ENCODE measurements around the gene SRSF1.

The SRSF1 gene

GRCh38 chr17:58006560-58006923, 504 bp downstream of the SRSF1 start:
- H3K4me3 ChIP-seq (ENCODE audit: low read length) = peak overlapping the region; percentile 91
- peaks cover 10% of the 10 kb centered on the region for H3K36me3 ChIP-seq (ENCODE audit: control insufficient read depth, insufficient read depth, low read length)
- H3K27me3 ChIP-seq (ENCODE audit: control insufficient read depth, insufficient read depth, low read length) = no peaks in the 10 kb centered on the region
- H3K27ac ChIP-seq (ENCODE audit: low read depth, low read length) = peak overlapping the region; percentile 98
- H3K9ac ChIP-seq (ENCODE audit: low read length) = peak overlapping the region; percentile 100
- peaks cover 24% of the 10 kb centered on the region for H3K4me1 ChIP-seq (ENCODE audit: control insufficient read depth, insufficient read depth, low read length)

GRCh38 chr17:58005728-58006559, 1.1 kb downstream of the SRSF1 start:
- Histone ChIP-seq H3K27ac (ENCODE audit: low read depth, low read length) (peak overlapping the region; percentile 98), H3K4me1 (ENCODE audit: control insufficient read depth, insufficient read depth, low read length) (peaks cover 24% of the 10 kb centered on the region), H3K36me3 (ENCODE audit: control insufficient read depth, insufficient read depth, low read length) (peaks cover 10% of the 10 kb centered on the region), H3K27me3 (ENCODE audit: control insufficient read depth, insufficient read depth, low read length) (no peaks in the 10 kb centered on the region), H3K9ac (ENCODE audit: low read length) (peak overlapping the region; percentile 100), H3K4me3 (ENCODE audit: low read length) (peak overlapping the region; percentile 91)

- Histone ChIP-seq H3K36me3 (ENCODE audit: control insufficient read depth, insufficient read depth, low read length) (peaks cover 10% of the 10 kb centered on the region), H3K4me1 (ENCODE audit: control insufficient read depth, insufficient read depth, low read length) (peaks cover 24% of the 10 kb centered on the region), H3K4me3 (ENCODE audit: low read length) (peak overlapping the region; percentile 91)
Measured at GRCh38 chr17:58005031-58005727, 1.9 kb downstream of the SRSF1 start.

GRCh38 chr17:58004060-58004459, 3.0 kb downstream of the SRSF1 start:
- Histone ChIP-seq H3K9ac (ENCODE audit: low read length) (no peak overlapping the region), H3K36me3 (ENCODE audit: control insufficient read depth, insufficient read depth, low read length) (peaks cover 10% of the 10 kb centered on the region), H3K27ac (ENCODE audit: low read depth, low read length) (no peak overlapping the region), H3K4me1 (ENCODE audit: control insufficient read depth, insufficient read depth, low read length) (peaks cover 24% of the 10 kb centered on the region), H3K27me3 (ENCODE audit: control insufficient read depth, insufficient read depth, low read length) (no peaks in the 10 kb centered on the region), H3K4me3 (ENCODE audit: low read length) (no peak overlapping the region)

More at GRCh38 chr17:58005031-58005727, 1.9 kb downstream of the SRSF1 start:
- H3K27ac ChIP-seq (ENCODE audit: low read depth, low read length) = peak overlapping the region; percentile 98
- no peaks in the 10 kb centered on the region for H3K27me3 ChIP-seq (ENCODE audit: control insufficient read depth, insufficient read depth, low read length)
- peak overlapping the region; percentile 34 for H3K9ac ChIP-seq (ENCODE audit: low read length)

GRCh38 chr17:58002973-58003372, 4.1 kb downstream of the SRSF1 start:
- Histone ChIP-seq H3K4me3 (ENCODE audit: low read length) (no peak overlapping the region), H3K9ac (ENCODE audit: low read length) (no peak overlapping the region), H3K36me3 (ENCODE audit: control insufficient read depth, insufficient read depth, low read length) (peaks cover 10% of the 10 kb centered on the region), H3K27me3 (ENCODE audit: control insufficient read depth, insufficient read depth, low read length) (no peaks in the 10 kb centered on the region), H3K27ac (ENCODE audit: low read depth, low read length) (no peak overlapping the region), H3K4me1 (ENCODE audit: control insufficient read depth, insufficient read depth, low read length) (peaks cover 24% of the 10 kb centered on the region)

- peaks cover 24% of the 10 kb centered on the region for H3K4me1 ChIP-seq (ENCODE audit: control insufficient read depth, insufficient read depth, low read length)
- H3K27ac ChIP-seq (ENCODE audit: low read depth, low read length) = no peak overlapping the region
- H3K4me3 ChIP-seq (ENCODE audit: low read length) = no peak overlapping the region
- H3K36me3 ChIP-seq (ENCODE audit: control insufficient read depth, insufficient read depth, low read length) = peaks cover 10% of the 10 kb centered on the region
- no peak overlapping the region for H3K9ac ChIP-seq (ENCODE audit: low read length)
- H3K27me3 ChIP-seq (ENCODE audit: control insufficient read depth, insufficient read depth, low read length) = no peaks in the 10 kb centered on the region
Measured at GRCh38 chr17:58002154-58002948, 4.7 kb downstream of the SRSF1 start.

GRCh38 chr17:58001461-58002124, 5.5 kb downstream of the SRSF1 start:
- Histone ChIP-seq H3K36me3 (ENCODE audit: control insufficient read depth, insufficient read depth, low read length) (peaks cover 7% of the 10 kb centered on the region), H3K4me1 (ENCODE audit: control insufficient read depth, insufficient read depth, low read length) (peaks cover 24% of the 10 kb centered on the region), H3K9ac (ENCODE audit: low read length) (no peak overlapping the region), H3K27me3 (ENCODE audit: control insufficient read depth, insufficient read depth, low read length) (no peaks in the 10 kb centered on the region), H3K27ac (ENCODE audit: low read depth, low read length) (no peak overlapping the region), H3K4me3 (ENCODE audit: low read length) (no peak overlapping the region)

GRCh38 chr17:57999496-58000017, 7.5 kb downstream of the SRSF1 start:
- Histone ChIP-seq H3K27ac (ENCODE audit: low read depth, low read length) (no peak overlapping the region), H3K27me3 (ENCODE audit: control insufficient read depth, insufficient read depth, low read length) (no peaks in the 10 kb centered on the region), H3K9ac (ENCODE audit: low read length) (no peak overlapping the region), H3K4me3 (ENCODE audit: low read length) (no peak overlapping the region), H3K36me3 (ENCODE audit: control insufficient read depth, insufficient read depth, low read length) (peaks cover 4% of the 10 kb centered on the region), H3K4me1 (ENCODE audit: control insufficient read depth, insufficient read depth, low read length) (peaks cover 17% of the 10 kb centered on the region)

- Histone ChIP-seq H3K4me3 (ENCODE audit: low read length) (no peak overlapping the region), H3K36me3 (ENCODE audit: control insufficient read depth, insufficient read depth, low read length) (no peaks in the 10 kb centered on the region), H3K27me3 (ENCODE audit: control insufficient read depth, insufficient read depth, low read length) (no peaks in the 10 kb centered on the region), H3K4me1 (ENCODE audit: control insufficient read depth, insufficient read depth, low read length) (peaks cover 16% of the 10 kb centered on the region), H3K9ac (ENCODE audit: low read length) (no peak overlapping the region), H3K27ac (ENCODE audit: low read depth, low read length) (no peak overlapping the region)
Measured at GRCh38 chr17:57999010-57999495, 8.0 kb downstream of the SRSF1 start.

GRCh38 chr17:57997085-57997809, 9.8 kb downstream of the SRSF1 start:
- no peaks in the 10 kb centered on the region for H3K27me3 ChIP-seq (ENCODE audit: control insufficient read depth, insufficient read depth, low read length)
- no peak overlapping the region for H3K9ac ChIP-seq (ENCODE audit: low read length)
- H3K27ac ChIP-seq (ENCODE audit: low read depth, low read length) = no peak overlapping the region
- no peaks in the 10 kb centered on the region for H3K36me3 ChIP-seq (ENCODE audit: control insufficient read depth, insufficient read depth, low read length)
- no peak overlapping the region for H3K4me3 ChIP-seq (ENCODE audit: low read length)
- peaks cover 20% of the 10 kb centered on the region for H3K4me1 ChIP-seq (ENCODE audit: control insufficient read depth, insufficient read depth, low read length)
